ENCODE measurements around the gene RRAD. TPM values are rescaled to one million over a fixed set of nuclear protein-coding genes. Genes with fewer than 3 reads are reported as not detected.

Gene RRAD
- total RNA-seq, 1 donor, result 4.3 TPM

DNA sequence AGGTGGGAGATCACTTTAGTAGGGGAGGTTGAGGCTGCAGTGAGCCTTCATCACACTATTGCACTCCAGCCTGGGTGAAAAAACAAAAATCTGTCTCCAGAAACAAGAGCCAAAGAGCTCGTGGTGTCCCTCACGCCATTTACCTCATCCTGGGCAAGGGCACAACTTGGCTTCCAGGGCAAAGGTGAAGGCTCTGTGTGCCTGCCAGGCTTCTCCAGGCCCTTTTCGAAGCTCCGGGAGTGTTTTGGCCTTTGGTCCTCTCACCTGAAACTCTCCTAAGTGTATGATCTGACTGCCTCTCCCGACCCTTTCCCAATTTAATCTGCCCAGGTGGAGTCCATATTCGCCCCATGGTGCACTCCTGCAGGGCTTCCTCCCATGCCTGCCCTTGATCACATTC is 24.1 kb upstream of the RRAD start:
- DNase-seq (ENCODE audit: insufficient read length, low spot score, missing footprints), result no peak
- Histone ChIP-seq H3K36me3 (ENCODE audit: insufficient read depth, low read length) (no peaks in the 10 kb centered on the region), H3K27ac (ENCODE audit: low read depth, low read length) (no peak overlapping the region), H2AFZ (ENCODE audit: low read length) (no peak overlapping the region), H3K79me2 (ENCODE audit: insufficient read depth, low read length) (no peaks in the 10 kb centered on the region), H3K4me3 (ENCODE audit: insufficient read depth, low read length) (no peak overlapping the region), H3K27me3 (ENCODE audit: insufficient read depth, low read length) (peaks cover 18% of the 10 kb centered on the region), H4K20me1 (ENCODE audit: insufficient read depth, low read length) (no peaks in the 10 kb centered on the region), H3K4me2 (ENCODE audit: insufficient read depth, low read length) (no peak overlapping the region), H3K9me3 (ENCODE audit: low read depth, low read length) (peaks cover 5% of the 10 kb centered on the region), H3K4me1 (ENCODE audit: insufficient read depth, low read length) (peaks cover 5% of the 10 kb centered on the region)
- TF ChIP-seq, protein P1, sequence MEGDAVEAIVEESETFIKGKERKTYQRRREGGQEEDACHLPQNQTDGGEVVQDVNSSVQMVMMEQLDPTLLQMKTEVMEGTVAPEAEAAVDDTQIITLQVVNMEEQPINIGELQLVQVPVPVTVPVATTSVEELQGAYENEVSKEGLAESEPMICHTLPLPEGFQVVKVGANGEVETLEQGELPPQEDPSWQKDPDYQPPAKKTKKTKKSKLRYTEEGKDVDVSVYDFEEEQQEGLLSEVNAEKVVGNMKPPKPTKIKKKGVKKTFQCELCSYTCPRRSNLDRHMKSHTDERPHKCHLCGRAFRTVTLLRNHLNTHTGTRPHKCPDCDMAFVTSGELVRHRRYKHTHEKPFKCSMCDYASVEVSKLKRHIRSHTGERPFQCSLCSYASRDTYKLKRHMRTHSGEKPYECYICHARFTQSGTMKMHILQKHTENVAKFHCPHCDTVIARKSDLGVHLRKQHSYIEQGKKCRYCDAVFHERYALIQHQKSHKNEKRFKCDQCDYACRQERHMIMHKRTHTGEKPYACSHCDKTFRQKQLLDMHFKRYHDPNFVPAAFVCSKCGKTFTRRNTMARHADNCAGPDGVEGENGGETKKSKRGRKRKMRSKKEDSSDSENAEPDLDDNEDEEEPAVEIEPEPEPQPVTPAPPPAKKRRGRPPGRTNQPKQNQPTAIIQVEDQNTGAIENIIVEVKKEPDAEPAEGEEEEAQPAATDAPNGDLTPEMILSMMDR (IDR thresholded peaks at IDR 0.05; ENCODE audit: extremely low read depth, low read depth, low read length), result no peak

DNA sequence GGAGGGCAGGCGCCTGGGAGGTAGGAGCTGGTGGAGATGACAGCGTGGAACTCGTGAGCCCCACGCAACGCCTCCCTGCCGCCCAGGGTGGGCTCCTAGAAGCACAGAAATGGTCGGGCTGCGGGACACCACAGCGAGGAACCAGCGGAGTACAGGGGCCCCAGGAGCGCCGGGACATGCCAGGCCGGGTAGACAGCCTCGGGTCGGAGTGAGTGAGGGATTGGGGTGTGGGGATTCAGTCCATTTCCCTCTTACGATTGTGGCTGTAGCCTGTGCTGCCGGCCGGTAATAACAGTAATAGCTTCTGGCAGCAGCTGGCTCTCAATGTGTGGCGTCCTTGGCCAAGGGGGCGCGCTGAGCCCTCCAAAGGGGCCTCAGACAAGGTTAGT is 23.5 kb upstream of the RRAD start:
- H3K4me2 ChIP-seq (ENCODE audit: insufficient read depth, low read length), result peak overlapping the region; percentile 79
- H3K4me3 ChIP-seq (ENCODE audit: insufficient read depth, low read length), result peak overlapping the region; percentile 75
- H4K20me1 ChIP-seq (ENCODE audit: insufficient read depth, low read length), result no peaks in the 10 kb centered on the region
- H3K36me3 ChIP-seq (ENCODE audit: insufficient read depth, low read length), result peaks cover 2% of the 10 kb centered on the region
- peak; percentile 43 for DNase-seq (ENCODE audit: insufficient read length, low spot score, missing footprints)
- H3K27me3 ChIP-seq (ENCODE audit: insufficient read depth, low read length), result peaks cover 18% of the 10 kb centered on the region
- TF ChIP-seq, protein P1 (IDR thresholded peaks at IDR 0.05; ENCODE audit: extremely low read depth, low read depth, low read length), result no peak
- H3K79me2 ChIP-seq (ENCODE audit: insufficient read depth, low read length), result no peaks in the 10 kb centered on the region
- H2AFZ ChIP-seq (ENCODE audit: low read length), result peak overlapping the region; percentile 89
- H3K4me1 ChIP-seq (ENCODE audit: insufficient read depth, low read length), result peaks cover 5% of the 10 kb centered on the region
- H3K9me3 ChIP-seq (ENCODE audit: low read depth, low read length), result peaks cover 5% of the 10 kb centered on the region
- no peak overlapping the region for H3K27ac ChIP-seq (ENCODE audit: low read depth, low read length)

- TF ChIP-seq, protein P1 (IDR thresholded peaks at IDR 0.05; ENCODE audit: extremely low read depth, low read depth, low read length), result no peak
- peaks cover 18% of the 10 kb centered on the region for H3K27me3 ChIP-seq (ENCODE audit: insufficient read depth, low read length)
- no peaks in the 10 kb centered on the region for H3K79me2 ChIP-seq (ENCODE audit: insufficient read depth, low read length)
- peaks cover 6% of the 10 kb centered on the region for H3K36me3 ChIP-seq (ENCODE audit: insufficient read depth, low read length)
- peaks cover 5% of the 10 kb centered on the region for H3K9me3 ChIP-seq (ENCODE audit: low read depth, low read length)
- H2AFZ ChIP-seq (ENCODE audit: low read length), result peak overlapping the region; percentile 89
- peak overlapping the region; percentile 75 for H3K4me3 ChIP-seq (ENCODE audit: insufficient read depth, low read length)
- peak; percentile 82 for DNase-seq (ENCODE audit: insufficient read length, low spot score, missing footprints)
- H3K4me2 ChIP-seq (ENCODE audit: insufficient read depth, low read length), result peak overlapping the region; percentile 79
- H3K27ac ChIP-seq (ENCODE audit: low read depth, low read length), result no peak overlapping the region
- peaks cover 1% of the 10 kb centered on the region for H4K20me1 ChIP-seq (ENCODE audit: insufficient read depth, low read length)
- peaks cover 5% of the 10 kb centered on the region for H3K4me1 ChIP-seq (ENCODE audit: insufficient read depth, low read length)
Measured at GRCh38 chr16:66948134-66948836, 22.9 kb upstream of the RRAD start.

DNA sequence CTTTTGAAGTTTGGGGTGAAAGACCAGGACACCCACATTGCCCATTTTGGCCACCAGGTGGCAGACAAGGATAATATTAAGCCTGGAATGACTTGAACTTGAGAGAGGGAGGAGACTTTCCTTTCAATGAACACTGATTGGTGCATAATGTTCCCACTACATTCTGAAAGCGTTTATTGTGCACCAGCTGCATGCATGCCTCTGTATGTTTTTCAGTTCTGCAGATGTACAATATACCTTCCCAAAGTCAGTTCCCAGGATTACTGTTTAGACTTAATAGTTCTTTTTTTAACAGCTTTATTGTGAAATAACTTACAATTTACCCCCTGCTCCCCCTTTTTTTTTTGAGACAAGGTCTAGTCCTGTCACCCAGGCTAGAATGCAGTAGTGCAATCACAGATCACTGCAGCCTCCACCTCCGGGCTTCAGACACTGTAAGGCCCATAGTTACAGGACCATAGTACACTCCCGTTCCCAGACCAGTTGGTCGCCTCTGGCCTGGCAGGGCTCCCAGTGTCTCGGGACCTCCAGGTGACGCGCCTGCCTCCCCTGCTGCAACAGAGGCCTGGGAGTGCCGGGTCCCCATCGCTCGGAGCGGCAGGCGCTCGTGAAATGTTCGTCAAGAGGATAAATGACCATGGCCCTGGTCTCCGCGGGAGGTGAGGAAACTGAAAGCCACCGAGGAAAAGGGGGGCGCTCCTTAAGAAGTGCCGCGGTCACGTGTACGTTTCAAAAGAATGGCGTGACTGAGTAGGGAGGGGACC is 22.1 kb upstream of the RRAD start:
- Histone ChIP-seq H4K20me1 (ENCODE audit: insufficient read depth, low read length) (peaks cover 2% of the 10 kb centered on the region), H3K4me2 (ENCODE audit: insufficient read depth, low read length) (peak overlapping the region; percentile 79), H3K4me3 (ENCODE audit: insufficient read depth, low read length) (peak overlapping the region; percentile 75), H3K27ac (ENCODE audit: low read depth, low read length) (no peak overlapping the region), H3K4me1 (ENCODE audit: insufficient read depth, low read length) (peaks cover 5% of the 10 kb centered on the region), H3K9me3 (ENCODE audit: low read depth, low read length) (peaks cover 5% of the 10 kb centered on the region), H3K27me3 (ENCODE audit: insufficient read depth, low read length) (peaks cover 18% of the 10 kb centered on the region), H3K36me3 (ENCODE audit: insufficient read depth, low read length) (peaks cover 14% of the 10 kb centered on the region), H3K79me2 (ENCODE audit: insufficient read depth, low read length) (no peaks in the 10 kb centered on the region), H2AFZ (ENCODE audit: low read length) (peak overlapping the region; percentile 89)
- TF ChIP-seq, protein P1 (IDR thresholded peaks at IDR 0.05; ENCODE audit: extremely low read depth, low read depth, low read length), result peak; percentile 96
- peak; percentile 98 for DNase-seq (ENCODE audit: insufficient read length, low spot score, missing footprints)

Measured in osteoblast (primary cell).